AG09309 (cell line): ENCODE data around the gene ZNF280A.
"Not testable (repeated sequence)": the region's sequence is repeated elsewhere in the genome, so short reads cannot be mapped to it uniquely, and the experiment has no call there.

Source experiments
- DNase-seq: peaks from one replicate; pipeline ENCODE4 v3.0.0-alpha.2; 2010; ENCODE audit warnings: low read depth
- H3K4me3 ChIP-seq: 2 replicates; pipeline ENCODE4 v1.5.1; 2011; ENCODE audit warnings: mild to moderate bottlenecking, low read depth, low read length, moderate library complexity; ENCODE audit not compliant: control insufficient read depth
- TF ChIP-seq, protein P1 (sequence below): IDR thresholded peaks from 2 replicates; pipeline ENCODE4 v1.5.1; 2011; ENCODE audit warnings: mild to moderate bottlenecking, low read depth, low read length, inconsistent platforms; ENCODE audit not compliant: insufficient read depth, control insufficient read depth; ENCODE audit errors: missing control alignments

The ZNF280A gene

DNA sequence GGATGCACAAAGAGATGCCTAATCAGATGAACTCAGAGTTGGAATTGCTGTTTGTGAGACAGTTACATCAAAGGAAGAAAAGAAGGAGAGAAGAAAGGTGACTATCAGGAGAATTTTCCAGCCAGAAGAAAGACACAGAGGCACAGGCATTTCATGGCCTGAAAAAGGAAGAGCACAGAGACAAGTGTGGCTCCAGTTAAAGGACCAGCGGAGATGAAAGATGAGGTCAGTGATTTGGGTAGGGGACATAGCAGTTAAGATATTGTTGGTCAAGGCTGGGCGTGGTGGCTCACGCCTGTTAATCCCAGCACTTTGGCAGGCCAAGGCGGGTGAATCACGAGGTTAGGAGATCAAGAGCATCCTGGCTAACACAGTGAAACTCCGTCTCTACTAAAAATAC is 3.4 kb upstream of the ZNF280A start:
- no peak for DNase-seq
- TF ChIP-seq, protein P1, sequence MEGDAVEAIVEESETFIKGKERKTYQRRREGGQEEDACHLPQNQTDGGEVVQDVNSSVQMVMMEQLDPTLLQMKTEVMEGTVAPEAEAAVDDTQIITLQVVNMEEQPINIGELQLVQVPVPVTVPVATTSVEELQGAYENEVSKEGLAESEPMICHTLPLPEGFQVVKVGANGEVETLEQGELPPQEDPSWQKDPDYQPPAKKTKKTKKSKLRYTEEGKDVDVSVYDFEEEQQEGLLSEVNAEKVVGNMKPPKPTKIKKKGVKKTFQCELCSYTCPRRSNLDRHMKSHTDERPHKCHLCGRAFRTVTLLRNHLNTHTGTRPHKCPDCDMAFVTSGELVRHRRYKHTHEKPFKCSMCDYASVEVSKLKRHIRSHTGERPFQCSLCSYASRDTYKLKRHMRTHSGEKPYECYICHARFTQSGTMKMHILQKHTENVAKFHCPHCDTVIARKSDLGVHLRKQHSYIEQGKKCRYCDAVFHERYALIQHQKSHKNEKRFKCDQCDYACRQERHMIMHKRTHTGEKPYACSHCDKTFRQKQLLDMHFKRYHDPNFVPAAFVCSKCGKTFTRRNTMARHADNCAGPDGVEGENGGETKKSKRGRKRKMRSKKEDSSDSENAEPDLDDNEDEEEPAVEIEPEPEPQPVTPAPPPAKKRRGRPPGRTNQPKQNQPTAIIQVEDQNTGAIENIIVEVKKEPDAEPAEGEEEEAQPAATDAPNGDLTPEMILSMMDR = no peak
- no peak overlapping the region for H3K4me3 ChIP-seq

DNA sequence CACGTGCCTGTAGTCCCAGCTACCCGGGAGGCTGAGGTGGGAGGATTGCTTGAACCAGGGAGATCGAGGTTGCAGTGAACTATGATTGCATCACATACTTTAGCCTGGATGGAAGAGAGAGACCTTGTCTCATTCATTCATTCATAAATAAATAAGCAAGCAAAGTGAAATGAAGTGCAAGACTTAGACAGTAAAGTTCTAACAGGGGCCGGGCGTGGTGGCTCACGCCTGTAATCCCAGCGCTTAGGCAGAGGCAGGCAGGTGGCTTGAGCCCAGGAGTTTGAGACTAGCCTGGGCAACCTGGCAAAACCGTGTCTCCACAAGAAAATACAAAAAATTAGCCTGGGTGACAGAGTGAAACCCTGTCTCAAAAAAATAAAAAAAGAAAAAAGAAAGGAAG is 1.6 kb upstream of the ZNF280A start:
- H3K4me3 ChIP-seq = no peak overlapping the region
- no peak for DNase-seq
- TF ChIP-seq, protein P1 = no peak

DNA sequence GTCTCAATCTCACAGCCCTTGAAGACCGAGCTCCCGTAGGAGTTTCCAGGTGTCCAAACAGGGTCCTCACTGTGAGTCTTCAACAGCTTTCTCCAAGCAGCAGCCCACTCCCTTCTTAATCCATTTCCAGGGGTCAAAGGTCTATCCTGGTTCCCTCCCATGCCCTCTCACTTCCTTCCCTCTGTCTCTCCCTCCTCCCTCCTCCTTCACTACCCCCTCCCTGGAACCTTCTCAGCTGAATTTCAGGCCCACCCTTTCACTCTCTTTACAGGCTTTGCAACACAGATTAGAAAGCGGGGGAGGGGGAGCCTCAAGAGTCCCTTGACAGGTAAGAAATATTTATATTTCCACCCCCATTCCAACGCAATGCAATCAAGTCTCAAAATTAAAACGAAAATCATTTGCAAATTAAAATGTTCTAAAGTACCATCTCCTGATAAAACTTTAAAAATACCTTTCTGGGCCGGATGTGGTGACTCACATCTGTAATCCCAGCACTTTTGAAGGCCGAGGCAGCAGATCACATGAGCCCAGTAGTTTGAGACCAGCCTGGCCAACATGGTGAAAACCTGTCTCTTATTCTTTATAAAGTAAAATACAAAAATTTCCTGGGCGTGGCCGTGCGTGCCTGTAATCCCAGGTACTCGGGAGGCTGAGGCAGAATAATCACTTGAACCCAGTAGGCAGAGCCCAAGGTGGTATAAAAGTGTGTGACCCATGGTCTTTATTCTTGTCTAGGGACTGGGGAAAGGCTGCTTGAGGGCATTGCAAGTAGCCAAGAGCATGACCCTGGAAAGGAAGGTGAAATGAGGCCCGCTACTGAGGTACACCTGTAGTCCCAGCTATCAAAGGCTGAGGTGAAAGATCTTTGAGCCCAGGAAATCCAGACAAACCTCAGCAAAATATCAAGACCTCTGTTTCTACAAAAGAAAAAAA is 865 bp upstream of the ZNF280A start:
- TF ChIP-seq, protein P1 = no peak
- no peak for DNase-seq
- H3K4me3 ChIP-seq = no peak overlapping the region

DNA sequence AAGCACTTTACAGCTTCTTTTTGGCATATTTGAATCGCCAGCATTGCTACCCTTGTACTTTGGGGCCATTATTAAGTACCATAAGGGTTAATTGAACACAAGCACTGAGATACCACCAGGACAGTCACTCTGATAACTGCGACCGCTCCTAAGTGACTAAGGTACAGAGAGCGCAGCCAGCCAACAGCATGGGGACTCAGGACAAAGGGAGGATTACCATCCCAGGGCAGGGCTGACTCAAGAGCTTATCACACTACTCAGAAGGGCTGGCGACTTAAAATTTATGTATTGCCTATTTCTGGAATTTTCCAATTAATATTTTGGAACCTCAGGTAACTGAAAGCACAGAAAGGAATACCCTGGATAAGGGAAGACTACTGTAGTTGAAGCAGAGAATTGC is 479 bp downstream of the ZNF280A start:
- H3K4me3 ChIP-seq = no peak overlapping the region
- DNase-seq = no peak
- TF ChIP-seq, protein P1 = no peak

DNA sequence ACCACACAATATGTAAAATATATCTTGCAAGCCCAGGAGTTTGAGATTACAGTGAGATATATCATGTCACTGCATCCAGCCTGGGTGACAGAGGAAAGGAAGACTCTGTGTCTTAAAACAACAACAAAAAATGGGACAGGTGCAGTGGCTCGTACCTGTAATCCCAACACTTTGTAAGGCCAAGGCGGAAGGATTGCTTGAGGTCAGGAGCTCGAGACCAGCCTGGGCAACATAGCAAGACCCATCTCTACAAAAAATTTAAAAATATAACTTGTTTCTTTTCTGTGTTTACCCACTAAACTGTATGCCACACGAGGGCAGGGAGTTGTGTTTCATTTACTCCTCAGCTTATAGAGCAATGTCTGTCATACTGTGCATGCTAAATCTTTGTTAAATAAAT is 3.1 kb downstream of the ZNF280A start:
- DNase-seq = no peak
- TF ChIP-seq, protein P1 = no peak
- H3K4me3 ChIP-seq = no peak overlapping the region

DNA sequence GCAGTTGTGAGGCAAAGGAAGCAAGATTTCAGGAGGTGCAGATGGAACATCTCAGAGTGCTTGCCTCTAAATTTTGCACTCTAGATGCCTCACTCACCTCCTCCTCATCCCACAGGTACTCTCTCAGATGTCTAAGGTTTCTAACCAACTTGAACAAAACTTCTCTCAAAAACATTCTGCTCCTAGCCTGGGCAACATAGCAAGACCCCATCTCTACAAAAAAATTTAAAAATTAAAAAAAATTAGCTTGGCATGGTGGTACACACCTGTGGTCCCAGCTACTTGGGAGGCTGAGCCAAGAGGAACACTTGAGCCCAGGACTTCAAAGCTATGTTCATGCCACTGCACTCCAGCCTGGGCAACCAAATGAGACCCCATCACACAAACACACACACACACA is 4.2 kb downstream of the ZNF280A start:
- no peak overlapping the region for H3K4me3 ChIP-seq
- DNase-seq = no peak
- TF ChIP-seq, protein P1 = no peak

DNA sequence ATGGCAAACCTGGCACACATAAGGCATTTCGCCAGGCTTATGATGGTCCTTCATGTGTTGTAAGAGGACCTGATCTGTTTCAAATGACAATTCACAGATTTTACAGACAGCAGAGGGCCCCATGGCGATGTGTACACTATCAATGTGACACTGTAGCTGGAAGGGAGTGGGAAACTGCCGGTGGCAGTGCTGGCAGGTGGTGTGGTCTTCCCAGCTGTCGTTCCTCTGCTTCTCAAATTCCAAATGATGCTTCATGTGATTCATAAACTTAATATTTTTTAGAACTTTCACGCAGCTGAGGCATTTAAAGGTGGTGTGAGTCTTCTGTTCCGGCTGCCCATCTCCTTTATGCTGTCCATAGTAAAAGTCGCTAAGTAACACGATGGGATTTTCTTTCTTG is 5.6 kb downstream of the ZNF280A start:
- DNase-seq, H3K4me3 ChIP-seq: not testable (repeated sequence)
